CD4-positive, alpha-beta T cell treated with Interleukin-6 for 4 hours (primary cell): ENCODE results near the gene SPATS2L.

ENCODE experiments used
- DNase-seq: peaks from one replicate; pipeline ENCODE4 v3.0.0-alpha.2; 2020; ENCODE audit warnings: mixed read lengths

The SPATS2L gene

GRCh38 chr2:200306196-200306930 is at the start of gene SPATS2L:
Gene SPATS2L, plus strand, starts transcription at chr2:200306693. Its CDS starts 82,552 bp downstream, at chr2:200389245.
- DNase-seq: peak; percentile 67

- DNase-seq: no peak
Observed at GRCh38 chr2:200257570-200257969, 48.9 kb upstream of the SPATS2L start.

- no peak for DNase-seq
Observed at GRCh38 chr2:200258081-200258480, 48.4 kb upstream of the SPATS2L start.

- DNase-seq: no peak
Observed at GRCh38 chr2:200258881-200259576, 47.5 kb upstream of the SPATS2L start.

- DNase-seq: no peak
Observed at GRCh38 chr2:200259577-200259957, 46.9 kb upstream of the SPATS2L start.

- no peak for DNase-seq
Observed at GRCh38 chr2:200262047-200262446, 44.4 kb upstream of the SPATS2L start.

- DNase-seq: no peak
Observed at GRCh38 chr2:200263279-200263678, 43.2 kb upstream of the SPATS2L start.

- DNase-seq: no peak
Observed at GRCh38 chr2:200264631-200265030, 41.9 kb upstream of the SPATS2L start.

GRCh38 chr2:200266406-200266805 is 40.1 kb upstream of the SPATS2L start:
- no peak for DNase-seq

- DNase-seq: no peak
Observed at GRCh38 chr2:200267350-200267749, 39.1 kb upstream of the SPATS2L start.

- DNase-seq: no peak
Observed at GRCh38 chr2:200270732-200271131, 35.8 kb upstream of the SPATS2L start.

- DNase-seq: no peak
Observed at GRCh38 chr2:200272320-200272719, 34.2 kb upstream of the SPATS2L start.

GRCh38 chr2:200274116-200275075 is 32.1 kb upstream of the SPATS2L start:
- DNase-seq: no peak

- no peak for DNase-seq
Observed at GRCh38 chr2:200275295-200276013, 31.0 kb upstream of the SPATS2L start.

- DNase-seq: no peak
Observed at GRCh38 chr2:200276472-200276871, 30.0 kb upstream of the SPATS2L start.

GRCh38 chr2:200278694-200279316 is 27.7 kb upstream of the SPATS2L start:
- DNase-seq: no peak

GRCh38 chr2:200279857-200280256 is 26.6 kb upstream of the SPATS2L start:
- no peak for DNase-seq

GRCh38 chr2:200286578-200286977 is 19.9 kb upstream of the SPATS2L start:
- DNase-seq: no peak

- DNase-seq: no peak
Observed at GRCh38 chr2:200288670-200289429, 17.6 kb upstream of the SPATS2L start.

GRCh38 chr2:200296118-200296517 is 10.4 kb upstream of the SPATS2L start:
- no peak for DNase-seq

- no peak for DNase-seq
Observed at GRCh38 chr2:200297100-200297499, 9.4 kb upstream of the SPATS2L start.
